ENCODE results near the gene BUD23.
"Not testable (repeated sequence)": the region's sequence is repeated elsewhere in the genome, so short reads cannot be mapped to it uniquely, and the experiment has no call there.

Gene BUD23, protein sequence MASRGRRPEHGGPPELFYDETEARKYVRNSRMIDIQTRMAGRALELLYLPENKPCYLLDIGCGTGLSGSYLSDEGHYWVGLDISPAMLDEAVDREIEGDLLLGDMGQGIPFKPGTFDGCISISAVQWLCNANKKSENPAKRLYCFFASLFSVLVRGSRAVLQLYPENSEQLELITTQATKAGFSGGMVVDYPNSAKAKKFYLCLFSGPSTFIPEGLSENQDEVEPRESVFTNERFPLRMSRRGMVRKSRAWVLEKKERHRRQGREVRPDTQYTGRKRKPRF

GRCh38 chr7:73683056-73683787 is at the start of gene BUD23, which contains the start of gene DNAJC30:
BUD23 (plus strand) TSS chr7:73683597; CDS start chr7:73683626, 29 bp downstream.
DNAJC30 (minus strand) TSS chr7:73683453; CDS start chr7:73683423, 30 bp downstream.
- DNase-seq (ENCODE audit: low read depth), result peak; percentile 97

DNA sequence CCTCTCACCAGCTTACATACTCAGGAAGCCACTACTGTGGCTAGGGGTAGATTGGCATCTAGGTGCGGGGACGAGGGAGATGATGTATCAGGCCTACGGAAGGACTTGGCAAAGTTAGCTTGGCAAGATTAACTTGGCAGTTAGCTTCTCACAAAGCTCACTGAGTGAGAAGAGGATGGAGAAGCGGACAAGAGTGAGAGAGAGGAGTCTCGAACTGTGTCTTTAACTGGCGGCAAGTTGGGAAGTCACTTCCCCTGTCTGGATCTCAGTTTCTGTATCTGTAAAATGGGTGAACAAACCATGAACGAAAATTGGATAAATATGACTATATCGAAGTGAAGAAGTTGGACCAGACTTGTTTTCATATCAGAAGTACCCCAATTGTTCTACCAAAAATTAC is 49.6 kb upstream of the BUD23 start:
- no peak for DNase-seq (ENCODE audit: low read depth)

DNA sequence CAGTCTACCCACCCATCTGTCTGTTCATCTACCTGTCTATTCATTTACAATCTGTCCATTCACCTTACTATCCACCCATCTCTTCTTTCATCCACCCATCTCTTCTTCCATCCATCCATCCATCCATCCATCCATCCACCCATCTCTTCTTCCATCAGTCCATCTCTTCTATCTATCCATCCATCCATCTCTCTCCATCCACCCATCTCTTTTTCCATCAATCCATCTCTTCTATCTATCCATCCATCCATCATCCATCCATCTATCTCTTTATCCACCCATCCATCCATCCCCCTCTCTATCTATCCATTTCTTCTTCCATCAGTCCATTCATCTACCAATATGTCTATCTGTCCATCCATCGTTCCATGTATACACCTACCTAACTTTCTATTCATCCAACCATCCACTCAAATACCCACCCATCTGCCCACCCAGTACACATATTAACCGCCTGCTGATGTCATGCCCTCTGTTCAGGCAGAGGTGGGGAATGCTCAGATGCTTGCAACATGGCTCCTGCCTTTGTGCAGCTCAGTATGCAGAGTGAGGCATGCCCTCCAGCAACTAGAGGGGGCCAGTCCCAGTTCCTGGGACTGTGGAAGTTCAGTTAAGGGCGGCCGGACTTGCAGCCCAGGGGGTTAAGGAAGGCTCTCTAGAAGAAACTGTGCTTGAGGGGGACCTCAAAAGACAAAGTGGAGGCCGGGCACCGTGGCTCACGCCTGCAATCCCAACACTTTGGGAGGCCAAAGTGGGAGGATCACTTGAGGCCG is 47.8 kb upstream of the BUD23 start:
- DNase-seq (ENCODE audit: low read depth), result no peak

- DNase-seq (ENCODE audit: low read depth), result no peak
These were observed 44.5 kb upstream of the BUD23 start for GRCh38 chr7:73638911-73639310.

DNA sequence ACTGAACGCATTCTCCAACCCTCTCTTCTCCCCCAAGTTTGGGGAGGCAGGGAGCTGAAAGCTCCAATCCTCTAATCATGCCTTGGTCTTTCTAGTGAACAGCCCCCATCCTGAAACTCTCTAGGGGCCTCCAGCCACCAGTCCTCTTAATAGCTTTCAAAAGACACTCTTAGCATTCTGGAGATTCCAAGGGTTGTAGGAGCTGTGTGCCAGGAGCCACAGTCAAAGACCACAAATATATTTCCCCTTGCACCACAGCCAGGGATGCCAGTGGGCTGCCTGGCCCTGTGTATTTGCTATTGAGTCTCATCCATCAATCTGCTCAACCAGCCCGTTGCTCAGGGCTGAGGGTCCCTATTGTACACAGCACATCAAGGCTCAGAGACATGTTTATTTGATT is 40.6 kb upstream of the BUD23 start:
- no peak for DNase-seq (ENCODE audit: low read depth)

- DNase-seq (ENCODE audit: low read depth), result peak; percentile 10
These were observed 38.6 kb upstream of the BUD23 start for GRCh38 chr7:73644688-73645286.

DNA sequence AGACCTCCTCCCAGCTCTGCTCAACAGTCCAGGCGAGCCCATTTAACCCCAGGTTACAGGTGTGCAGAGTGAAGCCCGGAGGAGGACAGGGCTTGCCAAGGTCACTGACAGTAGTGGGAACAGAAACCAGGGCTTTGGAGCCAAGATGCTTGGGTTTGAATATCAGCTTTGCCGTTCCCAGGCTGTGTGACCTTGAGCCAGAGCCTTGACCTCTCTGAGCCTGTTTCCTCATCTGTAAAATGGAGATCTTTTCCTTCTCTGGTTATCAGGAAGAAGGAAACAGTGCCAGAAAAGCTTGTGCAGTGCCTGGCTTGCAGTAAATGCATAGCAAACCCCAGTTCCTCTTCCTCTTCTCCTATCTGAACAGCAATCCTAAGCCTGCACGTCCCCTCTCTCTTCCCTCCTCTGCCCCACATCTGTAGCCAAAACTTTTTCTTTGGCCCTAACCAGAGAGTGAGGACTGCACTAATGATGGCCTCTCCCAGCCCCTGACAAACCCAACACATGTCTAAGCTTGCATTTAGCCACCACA is 37.7 kb upstream of the BUD23 start:
- DNase-seq (ENCODE audit: low read depth), result no peak

GRCh38 chr7:73646785-73647724 is 36.3 kb upstream of the BUD23 start:
- DNase-seq (ENCODE audit: low read depth), result no peak

DNA sequence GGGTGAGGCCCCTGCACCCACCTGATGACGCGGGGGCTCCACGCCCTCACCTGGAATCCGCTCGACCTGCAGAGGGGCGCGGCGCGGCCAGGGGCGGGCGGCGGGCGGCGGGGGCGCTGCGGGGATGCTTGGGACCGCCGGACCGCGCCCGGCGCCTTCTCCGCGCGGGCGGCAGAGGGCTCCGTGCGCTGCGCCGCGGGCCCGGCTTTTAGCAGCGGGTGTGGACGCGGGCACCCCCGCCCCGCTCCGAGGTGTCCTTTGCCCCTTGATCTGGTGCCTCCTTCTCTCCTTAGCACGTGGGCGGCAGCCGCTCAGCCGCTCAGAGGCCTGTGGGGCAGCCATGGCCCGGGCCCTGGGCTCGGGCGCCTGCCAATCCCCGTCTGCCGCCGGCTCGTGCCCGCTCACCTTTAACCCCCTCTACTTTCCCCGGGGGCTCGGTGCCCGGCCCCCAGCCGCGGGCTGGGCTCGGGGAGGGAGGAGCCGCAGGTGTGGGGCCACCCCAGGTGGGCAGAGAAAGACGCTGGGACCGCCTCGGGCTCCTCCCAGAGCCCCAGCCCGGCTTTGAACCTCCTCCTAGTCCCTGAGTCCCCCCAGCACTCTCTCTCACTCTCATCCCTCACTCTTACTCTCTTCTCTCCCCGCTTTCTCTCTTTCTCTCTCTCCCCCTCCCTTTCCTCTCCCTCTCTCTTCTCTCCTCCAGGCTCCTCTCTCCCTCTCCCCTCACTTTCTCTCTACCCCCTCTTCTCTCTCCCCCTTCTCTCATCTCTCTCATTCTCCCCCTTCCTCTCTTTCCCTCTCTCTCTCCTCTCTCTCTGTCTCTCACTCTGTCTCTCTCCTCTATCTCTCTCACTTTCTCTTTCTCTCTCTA is 35.4 kb upstream of the BUD23 start:
- peak; percentile 7 for DNase-seq (ENCODE audit: low read depth)

DNA sequence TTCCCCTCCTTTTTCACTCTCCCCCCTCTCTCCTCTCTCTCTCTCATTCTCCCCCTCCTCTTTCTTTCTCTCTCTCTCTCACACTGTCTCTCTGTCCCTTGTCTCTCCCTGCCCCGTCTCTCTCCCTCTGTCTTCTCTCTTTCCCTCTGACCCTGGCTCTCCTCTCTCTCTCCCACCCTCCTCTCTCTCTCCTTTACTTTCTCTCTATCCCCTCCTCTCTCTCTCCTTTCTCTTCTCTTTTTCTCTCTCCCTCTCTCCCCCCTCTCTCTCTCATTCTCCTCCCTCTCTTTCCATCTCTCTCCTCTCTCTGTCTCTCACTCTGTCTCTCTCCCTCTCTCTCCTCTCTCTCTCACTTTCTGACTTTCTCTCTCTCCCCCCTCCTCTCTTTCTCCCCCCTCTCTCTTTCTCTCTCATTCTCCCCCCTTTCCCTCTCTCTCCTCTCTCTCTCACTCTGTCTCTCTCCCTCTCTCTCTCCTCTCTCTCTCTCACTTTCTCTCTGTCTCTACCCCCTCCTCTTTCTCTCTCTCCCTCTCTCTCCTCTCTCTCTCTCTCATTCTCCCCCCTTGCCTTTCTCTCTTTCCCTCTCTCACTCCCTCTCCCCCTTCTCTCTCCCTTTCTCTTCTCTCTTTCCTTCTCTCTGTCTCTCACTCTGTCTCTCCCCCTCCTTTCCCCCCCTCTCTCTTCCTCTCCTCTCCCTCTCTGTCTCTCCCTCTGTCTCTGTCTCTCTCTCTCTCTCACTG is 34.6 kb upstream of the BUD23 start:
- DNase-seq (ENCODE audit: low read depth), result no peak

- no peak for DNase-seq (ENCODE audit: low read depth)
These were observed 33.8 kb upstream of the BUD23 start for GRCh38 chr7:73649576-73649975.

DNA sequence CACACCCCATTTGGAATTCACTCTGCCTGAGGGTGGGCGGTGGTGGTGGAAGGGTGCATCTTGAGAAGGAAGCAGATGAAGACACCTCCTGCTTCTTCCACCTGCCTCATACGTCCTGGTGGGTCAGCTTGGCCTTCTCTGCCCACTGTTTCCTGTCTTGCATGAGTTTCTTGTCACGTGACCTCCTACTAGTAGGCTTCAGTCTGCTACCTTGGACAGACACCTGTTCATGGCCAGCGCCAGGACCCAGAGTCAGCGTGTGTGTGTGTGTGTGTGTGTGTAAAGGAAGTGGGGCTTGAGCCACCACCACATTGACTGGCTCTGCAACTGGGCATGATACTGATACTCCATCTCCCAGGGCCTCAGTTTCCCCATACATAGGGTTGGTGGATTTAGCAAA is 32.9 kb upstream of the BUD23 start:
- DNase-seq (ENCODE audit: low read depth), result no peak

DNA sequence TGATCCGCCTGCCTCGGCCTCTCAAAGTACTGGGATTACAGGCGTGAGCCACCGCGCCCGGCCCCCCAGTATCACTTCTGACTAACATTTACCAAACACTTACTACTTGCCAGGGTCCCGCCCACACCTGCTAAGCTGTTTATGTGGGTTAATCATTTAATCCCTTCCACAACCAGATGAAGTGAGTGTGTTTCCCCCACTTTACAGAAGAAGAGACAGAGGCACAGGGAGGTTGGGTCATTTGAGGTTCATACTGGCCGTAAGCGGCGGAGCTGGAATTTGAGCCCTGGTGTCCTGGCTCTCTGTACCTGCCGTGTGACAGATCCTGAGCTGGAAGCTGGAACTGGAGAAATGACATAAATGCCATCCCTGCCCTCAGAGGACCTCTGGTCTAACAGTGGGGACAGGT is 30.9 kb upstream of the BUD23 start:
- DNase-seq (ENCODE audit: low read depth), result no peak

DNA sequence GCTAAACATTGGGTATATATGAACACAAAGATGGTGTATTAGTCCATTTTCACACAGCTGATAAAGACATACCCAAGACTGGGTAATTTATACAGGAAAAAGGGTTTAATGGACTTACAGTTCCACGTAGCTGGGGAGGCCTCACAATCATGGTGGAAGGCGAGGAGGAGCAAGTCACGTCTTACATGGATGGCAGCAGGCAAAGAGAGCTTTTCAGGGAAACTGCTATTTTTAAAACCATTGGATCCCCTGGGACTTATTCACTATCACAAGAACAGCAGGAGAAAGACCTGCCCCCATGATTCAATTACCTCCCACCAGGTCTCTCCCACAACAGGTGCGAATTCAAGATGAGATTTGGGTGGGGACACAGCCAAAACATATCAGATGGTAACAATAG is 28.1 kb upstream of the BUD23 start:
- DNase-seq (ENCODE audit: low read depth), result not testable (repeated sequence)

GRCh38 chr7:73659983-73660382 is 23.4 kb upstream of the BUD23 start:
- DNase-seq (ENCODE audit: low read depth), result no peak

GRCh38 chr7:73660594-73660993 is 22.8 kb upstream of the BUD23 start:
- DNase-seq (ENCODE audit: low read depth), result not testable (repeated sequence)

GRCh38 chr7:73663033-73663432 is 20.4 kb upstream of the BUD23 start:
- no peak for DNase-seq (ENCODE audit: low read depth)

- DNase-seq (ENCODE audit: low read depth), result peak; percentile 88
These were observed 15.9 kb upstream of the BUD23 start, which contains the start of gene VPS37D for GRCh38 chr7:73667344-73668102. VPS37D (plus strand) TSS chr7:73667831; CDS start chr7:73667959, 128 bp downstream.
